ENCODE data around the gene CYRIA. TPM values are rescaled to one million over a fixed set of nuclear protein-coding genes. Genes with fewer than 3 reads are reported as not detected.
A peak's percentile ranks its signal among the peaks of the same experiment; 100 is the strongest.

Gene CYRIA
- total RNA-seq, 1 experiment from 2014 or later: 4.0 TPM

- Histone ChIP-seq H4K20me1 (ENCODE audit: insufficient read depth) (no peaks in the 10 kb centered on the region), H3K9me3 (ENCODE audit: insufficient read depth, low read depth) (no peaks in the 10 kb centered on the region), H3F3A (ENCODE audit: insufficient read depth, low read depth) (peaks cover 5% of the 10 kb centered on the region), H3K4me3 (no peak overlapping the region), H3K79me2 (ENCODE audit: low read depth) (no peaks in the 10 kb centered on the region), H2AFZ (no peak overlapping the region), H3K4me2 (no peak overlapping the region), H3K9me2 (ENCODE audit: insufficient read depth) (no peaks in the 10 kb centered on the region), H3K4me1 (replicated peaks; ENCODE audit: insufficient read depth) (peaks cover 35% of the 10 kb centered on the region), H3K27me3 (ENCODE audit: insufficient read depth, low read depth) (no peaks in the 10 kb centered on the region), H3K36me3 (ENCODE audit: low read depth) (no peaks in the 10 kb centered on the region), H3K27ac (no peak overlapping the region)
- DNase-seq: no peak
- no peak for TF ChIP-seq CTCF (conservative IDR thresholded peaks at IDR 0.05)
- no peak for TF ChIP-seq EZH2 (IDR thresholded peaks at IDR 0.05; ENCODE audit: low read depth)
- intact Hi-C loops (cut with micrococcal nuclease; ENCODE audit: unreplicated experiment): no loop called here
- ChIA-PET POLR2A (ENCODE audit: unreplicated experiment) (no interaction called here), CTCF (no interaction called here)
- no TSS peak for BruUV-seq (replicated peaks)
Measured at GRCh38 chr2:16630463-16630862, 35.2 kb downstream of the CYRIA start.

- ChIA-PET CTCF (no interaction called here), POLR2A (ENCODE audit: unreplicated experiment) (no interaction called here)
- Histone ChIP-seq H3K4me2 (no peak overlapping the region), H3K27me3 (ENCODE audit: insufficient read depth, low read depth) (no peaks in the 10 kb centered on the region), H2AFZ (no peak overlapping the region), H3K9me2 (ENCODE audit: insufficient read depth) (no peaks in the 10 kb centered on the region), H3F3A (ENCODE audit: insufficient read depth, low read depth) (peaks cover 4% of the 10 kb centered on the region), H3K4me3 (no peak overlapping the region), H3K9me3 (ENCODE audit: insufficient read depth, low read depth) (no peaks in the 10 kb centered on the region), H3K27ac (no peak overlapping the region), H3K79me2 (ENCODE audit: low read depth) (no peaks in the 10 kb centered on the region), H3K4me1 (replicated peaks; ENCODE audit: insufficient read depth) (peaks cover 39% of the 10 kb centered on the region), H4K20me1 (ENCODE audit: insufficient read depth) (no peaks in the 10 kb centered on the region), H3K36me3 (ENCODE audit: low read depth) (no peaks in the 10 kb centered on the region)
- DNase-seq: peak in 1 of 2 experiments; percentile 4
- no TSS peak for BruUV-seq (replicated peaks)
- TF ChIP-seq EZH2 (IDR thresholded peaks at IDR 0.05; ENCODE audit: low read depth): no peak
- TF ChIP-seq CTCF (conservative IDR thresholded peaks at IDR 0.05): no peak
- intact Hi-C loops (cut with micrococcal nuclease; ENCODE audit: unreplicated experiment): no loop called here
Measured at GRCh38 chr2:16629770-16630169, 35.9 kb downstream of the CYRIA start.

- POLR2A ChIA-PET (ENCODE audit: unreplicated experiment): no interaction called here
- intact Hi-C loops (cut with micrococcal nuclease; ENCODE audit: unreplicated experiment): no loop called here
- Histone ChIP-seq H3K4me2 (no peak overlapping the region), H3F3A (ENCODE audit: insufficient read depth, low read depth) (peaks cover under 1% of the 10 kb centered on the region; the same call in 1 of the 2 replicates), H3K27me3 (ENCODE audit: insufficient read depth, low read depth) (no peaks in the 10 kb centered on the region), H3K79me2 (ENCODE audit: low read depth) (no peaks in the 10 kb centered on the region), H3K36me3 (ENCODE audit: low read depth) (no peaks in the 10 kb centered on the region), H3K9me3 (ENCODE audit: insufficient read depth, low read depth) (no peaks in the 10 kb centered on the region), H3K4me3 (no peak overlapping the region), H3K27ac (no peak overlapping the region), H2AFZ (no peak overlapping the region), H4K20me1 (ENCODE audit: insufficient read depth) (no peaks in the 10 kb centered on the region), H3K4me1 (replicated peaks; ENCODE audit: insufficient read depth) (peaks cover 43% of the 10 kb centered on the region), H3K9me2 (ENCODE audit: insufficient read depth) (no peaks in the 10 kb centered on the region)
- BruUV-seq (replicated peaks): no TSS peak
- CTCF ChIA-PET: no interaction called here
- DNase-seq: no peak
- TF ChIP-seq CTCF (conservative IDR thresholded peaks at IDR 0.05) (no peak), EZH2 (IDR thresholded peaks at IDR 0.05; ENCODE audit: low read depth) (no peak)
Measured at GRCh38 chr2:16629044-16629443, 36.6 kb downstream of the CYRIA start.
